BE2C (cell line): ENCODE results near the gene LRRC8C.

ENCODE experiments used
- DNase-seq: peaks from one replicate; pipeline ENCODE4 v3.0.0-alpha.2; 2020
- H3K27me3 ChIP-seq: fragments of 250-450 bp; sonication (Bioruptor Pico); 2 replicates; pipeline ENCODE4 v1.5.1; 2020; ENCODE audit warnings: mild to moderate bottlenecking
- H3K36me3 ChIP-seq: fragments of 250-450 bp; sonication (Bioruptor Pico); 2 replicates; pipeline ENCODE4 v1.5.1; 2020; ENCODE audit warnings: mild to moderate bottlenecking
- H3K4me1 ChIP-seq: fragments of 250-450 bp; sonication (Bioruptor Pico); 2 replicates; pipeline ENCODE4 v1.5.1; 2020
- H3K4me3 ChIP-seq: 2 replicates; pipeline ENCODE4 v1.5.1; 2011; ENCODE audit warnings: low read depth, low read length
- H3K9me3 ChIP-seq: fragments of 250-450 bp; sonication (Bioruptor Pico); 2 replicates; pipeline ENCODE4 v1.5.1; 2020
- CTCF ChIP-seq: IDR thresholded peaks from 2 replicates; pipeline ENCODE4 v1.5.1; 2012; ENCODE audit warnings: mild to moderate bottlenecking, low read depth, low read length

Gene LRRC8C

GRCh38 chr1:89711140-89711778 is 78.3 kb downstream of the LRRC8C start:
- Histone ChIP-seq H3K36me3 (no peaks in the 10 kb centered on the region), H3K4me1 (no peaks in the 10 kb centered on the region), H3K4me3 (no peak overlapping the region)

GRCh38 chr1:89712420-89712819 is 79.5 kb downstream of the LRRC8C start:
- DNase-seq = no peak
- no peaks in the 10 kb centered on the region for H3K36me3 ChIP-seq
- no peaks in the 10 kb centered on the region for H3K27me3 ChIP-seq
- no peaks in the 10 kb centered on the region for H3K9me3 ChIP-seq
- no peaks in the 10 kb centered on the region for H3K4me1 ChIP-seq
- no peak overlapping the region for H3K4me3 ChIP-seq
- no peak for TF ChIP-seq CTCF

More at GRCh38 chr1:89711140-89711778, 78.3 kb downstream of the LRRC8C start:
- no peak for DNase-seq
- Histone ChIP-seq H3K9me3 (no peaks in the 10 kb centered on the region), H3K27me3 (no peaks in the 10 kb centered on the region)
- TF ChIP-seq CTCF = no peak

GRCh38 chr1:89715677-89716076 is 82.8 kb downstream of the LRRC8C start:
- no peak for DNase-seq
- no peaks in the 10 kb centered on the region; the same call in 1 of the 2 replicates for H3K4me1 ChIP-seq
- no peak for TF ChIP-seq CTCF

GRCh38 chr1:89719502-89720306 is 86.8 kb downstream of the LRRC8C start:
- Histone ChIP-seq H3K4me3 (no peak overlapping the region), H3K4me1 (no peaks in the 10 kb centered on the region; the same call in 1 of the 2 replicates), H3K27me3 (no peaks in the 10 kb centered on the region), H3K36me3 (no peaks in the 10 kb centered on the region), H3K9me3 (no peaks in the 10 kb centered on the region)
- DNase-seq = no peak
- TF ChIP-seq CTCF = no peak

More at GRCh38 chr1:89715677-89716076, 82.8 kb downstream of the LRRC8C start:
- Histone ChIP-seq H3K36me3 (no peaks in the 10 kb centered on the region), H3K27me3 (no peaks in the 10 kb centered on the region), H3K4me3 (no peak overlapping the region), H3K9me3 (no peaks in the 10 kb centered on the region)

- H3K36me3 ChIP-seq = no peaks in the 10 kb centered on the region
- no peaks in the 10 kb centered on the region; the same call in 1 of the 2 replicates for H3K4me1 ChIP-seq
- DNase-seq = no peak
- H3K9me3 ChIP-seq = no peaks in the 10 kb centered on the region
- no peak overlapping the region for H3K4me3 ChIP-seq
- no peaks in the 10 kb centered on the region for H3K27me3 ChIP-seq
- TF ChIP-seq CTCF = no peak
Observed at GRCh38 chr1:89720839-89721238, 87.9 kb downstream of the LRRC8C start.

GRCh38 chr1:89721351-89721750 is 88.4 kb downstream of the LRRC8C start:
- no peaks in the 10 kb centered on the region for H3K27me3 ChIP-seq
- no peaks in the 10 kb centered on the region for H3K9me3 ChIP-seq
- no peak overlapping the region for H3K4me3 ChIP-seq
- TF ChIP-seq CTCF = no peak
- no peaks in the 10 kb centered on the region; the same call in 1 of the 2 replicates for H3K4me1 ChIP-seq
- DNase-seq = no peak
- no peaks in the 10 kb centered on the region for H3K36me3 ChIP-seq
